GM12891 (cell line): ENCODE results near the gene GJC2.

ENCODE experiments used
- DNase-seq: peaks from one replicate; pipeline ENCODE4 v3.0.0; 2011; ENCODE audit warnings: low spot score; ENCODE audit not compliant: insufficient read length
- FAIRE-seq: peaks from 2 replicates; lab custom pipeline; 2011; peaks lifted over from hg19 to GRCh38; lab: Jason Lieb, UNC
- PAX5 ChIP-seq: IDR thresholded peaks from 2 replicates; pipeline ENCODE4 v1.6.1; 2011; ENCODE audit warnings: low read length, moderate library complexity, mild to moderate bottlenecking; ENCODE audit not compliant: insufficient read depth, severe bottlenecking
- POLR2A ChIP-seq: IDR thresholded peaks from 2 replicates; pipeline ENCODE4 v1.6.1; 2011; ENCODE audit warnings: low read depth, low read length, control low read depth
- POLR2AphosphoS5 ChIP-seq: IDR thresholded peaks from 2 replicates; pipeline ENCODE4 v1.6.1; 2011; ENCODE audit warnings: low read depth, low read length, control low read depth
- POU2F2 ChIP-seq: IDR thresholded peaks from 2 replicates; pipeline ENCODE4 v1.6.1; 2011; ENCODE audit warnings: low read depth, mild to moderate bottlenecking, control low read depth, low read length, moderate library complexity
- SPI1 ChIP-seq: IDR thresholded peaks from 2 replicates; pipeline ENCODE4 v1.6.1; 2011; ENCODE audit warnings: low read depth, low read length, control low read depth
- TAF1 ChIP-seq: IDR thresholded peaks from 2 replicates; pipeline ENCODE4 v1.6.1; 2011; ENCODE audit warnings: low read depth, low read length, control low read depth

The GJC2 gene

DNA sequence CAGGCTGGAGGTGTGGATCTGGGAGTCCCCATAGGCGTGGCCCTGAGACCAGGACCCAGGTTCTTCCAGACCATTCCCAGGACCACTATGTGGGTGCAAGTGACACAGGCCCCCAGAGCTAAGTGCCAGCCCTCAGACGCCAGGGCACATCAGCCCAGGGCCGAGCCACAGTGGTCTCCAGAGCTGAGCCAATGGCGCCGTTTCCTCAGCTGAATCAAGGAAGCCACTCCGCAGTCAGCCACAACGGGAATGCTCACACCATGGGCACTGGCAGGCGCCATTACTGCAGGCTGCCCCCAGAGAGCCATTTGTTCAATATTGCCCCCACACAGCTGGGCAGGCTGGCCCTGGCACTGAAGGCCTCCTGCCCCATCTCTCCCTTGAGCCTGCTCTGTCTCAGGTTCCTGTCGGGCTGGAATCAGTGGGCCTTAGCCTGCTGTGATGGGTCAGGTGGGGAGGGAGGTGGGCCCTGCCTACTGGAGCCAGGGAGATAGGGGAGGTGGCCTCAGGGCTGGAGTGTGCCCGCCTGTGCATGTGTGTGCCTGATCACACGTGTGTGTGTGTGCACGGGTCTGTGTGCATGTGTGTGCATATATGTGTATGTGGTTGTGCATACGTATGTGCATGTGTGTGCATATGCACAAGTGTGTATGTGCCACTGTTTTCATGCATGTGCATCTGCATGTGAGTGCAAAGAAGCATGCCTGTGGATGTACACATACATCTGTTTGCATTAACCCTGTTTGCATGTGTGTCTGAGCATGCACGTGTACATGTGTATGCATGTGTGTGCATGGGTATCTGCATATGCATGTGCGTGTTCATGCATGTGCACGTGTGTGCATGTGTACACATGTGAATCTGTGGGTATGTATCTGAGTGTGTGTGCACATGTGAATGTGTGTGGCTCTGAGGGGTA lies 6.1 kb downstream of the GJC2 start:
- no peak for DNase-seq
- peak; percentile 50 for FAIRE-seq

GRCh38 chr1:228156515-228156881 lies 6.8 kb downstream of the GJC2 start:
- DNase-seq (no peak), FAIRE-seq (no peak)
- TF ChIP-seq PAX5 (no peak), TAF1 (no peak), SPI1 (no peak), POU2F2 (no peak), POLR2AphosphoS5 (no peak), POLR2A (no peak)

More for the DNA sequence above, 6.1 kb downstream of the GJC2 start:
- TF ChIP-seq TAF1, result no peak
- TF ChIP-seq SPI1, result no peak
- no peak for TF ChIP-seq POLR2A
- TF ChIP-seq POLR2AphosphoS5, result no peak
- no peak for TF ChIP-seq PAX5
- TF ChIP-seq POU2F2, result no peak; the same call in 1 of the 2 replicates

DNA sequence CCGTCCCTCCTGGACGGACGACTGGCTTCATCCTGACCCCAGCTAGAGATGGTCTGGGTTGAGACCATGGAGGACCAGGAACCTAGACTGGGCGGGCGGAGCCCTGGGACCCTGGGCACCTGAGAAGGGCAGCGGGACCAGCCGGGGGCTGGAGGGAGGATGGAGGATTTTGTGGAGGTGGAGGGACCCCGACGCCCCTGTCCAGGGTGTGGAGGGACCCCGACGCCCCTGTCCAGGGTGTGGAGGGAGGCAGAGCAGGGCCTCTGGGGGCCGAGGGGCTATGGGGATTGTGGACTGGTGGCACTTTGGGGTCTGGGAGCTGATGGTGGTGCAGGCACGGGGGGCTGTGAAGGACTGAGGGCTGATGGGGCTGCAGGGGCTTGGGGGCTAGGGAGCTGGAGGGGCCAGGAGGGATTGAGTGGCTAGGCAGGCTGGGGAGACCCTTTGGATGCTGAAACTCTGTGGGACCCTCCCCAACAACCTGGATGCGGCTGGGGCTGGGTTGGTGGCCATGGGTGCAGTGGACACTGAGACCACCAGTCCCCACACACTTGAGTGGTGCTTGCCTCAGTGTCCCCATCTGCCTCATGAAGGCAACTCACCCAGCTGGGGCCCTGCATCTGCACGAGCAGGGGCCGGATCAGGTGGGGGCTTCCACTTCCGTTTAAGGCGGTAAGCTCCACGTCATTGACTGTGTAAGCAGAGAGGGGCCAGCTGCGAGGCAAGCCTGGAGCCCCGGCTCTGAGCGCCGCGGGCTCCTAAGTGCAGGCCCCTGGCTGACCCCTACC lies 7.4 kb downstream of the GJC2 start:
- DNase-seq (no peak), FAIRE-seq (no peak)
- 0 out of 2 replicates have a peak, but pooled peaks have one; percentile 16 for TF ChIP-seq SPI1
- no peak for TF ChIP-seq POU2F2

GRCh38 chr1:228157729-228158126 lies 8.0 kb downstream of the GJC2 start:
- no peak for FAIRE-seq
- TF ChIP-seq POU2F2 (no peak), POLR2AphosphoS5 (no peak), POLR2A (no peak), PAX5 (no peak), TAF1 (no peak), SPI1 (no peak)
- no peak for DNase-seq

GRCh38 chr1:228158151-228159007 lies 8.6 kb downstream of the GJC2 start:
- DNase-seq (no peak), FAIRE-seq (no peak)
- TF ChIP-seq POLR2AphosphoS5, result no peak
- no peak for TF ChIP-seq POU2F2
- TF ChIP-seq PAX5, result no peak
- no peak for TF ChIP-seq POLR2A
- TF ChIP-seq SPI1, result no peak
- no peak for TF ChIP-seq TAF1

DNA sequence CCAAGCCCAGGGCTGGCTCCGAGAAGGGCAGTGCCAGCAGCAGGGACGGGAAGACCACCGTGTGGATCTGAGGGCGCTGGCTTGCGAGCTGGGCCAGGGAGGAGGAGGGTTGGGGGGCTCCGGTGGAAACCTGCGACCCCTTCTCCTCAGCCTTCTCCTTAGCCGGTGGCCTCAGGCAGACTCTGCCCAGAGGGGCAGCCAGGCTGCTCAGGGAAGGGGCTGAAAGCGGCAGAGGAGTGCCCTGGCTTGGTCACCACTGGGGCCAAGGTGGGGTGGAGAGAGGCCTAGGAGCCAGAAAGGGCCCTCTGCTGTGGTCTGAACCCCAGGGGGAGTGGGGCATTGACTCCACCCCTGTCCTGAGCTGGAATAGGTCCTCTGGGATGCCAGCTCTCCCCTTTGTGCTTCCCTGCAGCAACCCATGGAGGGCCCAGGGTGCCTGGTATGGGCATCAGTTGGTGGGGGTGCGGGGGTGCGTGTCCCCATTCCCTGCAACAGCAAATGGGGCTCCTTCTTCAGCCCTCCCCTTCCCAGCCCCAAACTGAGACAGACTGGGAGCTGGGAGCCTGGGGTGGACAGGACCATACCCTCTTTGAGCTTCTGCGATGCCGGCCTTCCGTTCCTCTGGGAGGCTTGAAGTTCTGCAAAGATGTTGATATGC lies 9.4 kb downstream of the GJC2 start:
- DNase-seq (no peak), FAIRE-seq (no peak)
- TF ChIP-seq POLR2AphosphoS5 (no peak), POU2F2 (no peak)

DNA sequence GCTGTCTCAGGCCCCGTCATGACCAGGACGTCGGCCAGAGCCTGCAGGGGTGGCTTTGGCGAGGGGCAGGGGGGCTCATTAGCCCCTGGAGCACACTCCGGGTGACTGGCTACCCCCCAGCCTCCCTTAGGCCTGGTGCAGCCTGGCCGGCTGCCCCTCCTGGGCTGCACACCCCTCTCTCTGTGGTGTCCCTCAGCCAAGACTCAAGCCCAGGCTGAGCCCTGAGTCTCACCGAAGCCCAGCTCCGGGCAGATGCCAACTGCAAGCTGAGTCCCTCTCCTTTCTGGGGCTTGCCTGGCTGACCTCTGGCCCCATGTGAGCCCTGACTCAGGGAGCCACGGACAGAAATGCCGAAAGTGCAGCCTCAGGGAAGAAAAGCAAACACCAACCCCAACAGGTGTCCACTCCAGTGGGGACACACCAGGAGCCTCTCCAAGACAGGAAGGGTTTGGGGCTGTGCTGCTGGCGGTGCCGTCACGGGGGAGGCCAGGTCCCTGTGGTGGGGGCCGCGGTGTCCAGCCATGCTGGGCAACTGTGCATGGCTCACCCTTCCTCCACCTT lies 10.6 kb downstream of the GJC2 start:
- no peak for TF ChIP-seq PAX5
- TF ChIP-seq TAF1, result no peak
- no peak for TF ChIP-seq POU2F2
- no peak for TF ChIP-seq POLR2A
- TF ChIP-seq POLR2AphosphoS5, result no peak
- no peak for TF ChIP-seq SPI1
- FAIRE-seq (no peak), DNase-seq (no peak)

GRCh38 chr1:228161362-228161761 lies 11.6 kb downstream of the GJC2 start:
- DNase-seq (no peak), FAIRE-seq (no peak)
- TF ChIP-seq PAX5 (no peak), SPI1 (no peak), TAF1 (no peak), POLR2AphosphoS5 (no peak), POLR2A (no peak), POU2F2 (no peak)
